Calu3 (cell line): ENCODE measurements around the gene CLCNKA. TPM values are rescaled to one million over a fixed set of nuclear protein-coding genes. Genes with fewer than 3 reads are reported as not detected.
A peak's percentile ranks its signal among the peaks of the same experiment; 100 is the strongest.
"Not testable (repeated sequence)": the region's sequence is repeated elsewhere in the genome, so short reads cannot be mapped to it uniquely, and the experiment has no call there.

ENCODE experiments used
- BruUV-seq: library from RNA; stranded (reverse); fragments of 400-500 nt; replicated peaks from 2 replicates; lab custom pipeline; 2021; lab: Mats Ljungman, UMichigan
- CTCF ChIA-PET: fragments of 300-600 bp; sonication (Branson Sonifier 250); formaldehyde crosslinking; loops from one replicate; lab custom pipeline; 2022; ENCODE audit warnings: antibody characterized with exemption; lab: Charles Lee
- DNase-seq: peaks from one replicate; pipeline ENCODE4 v3.0.0; 2022
- H3K27ac Mint-ChIP-seq: one replicate; pipeline ENCODE4 v1.8.0; 2022; ENCODE audit warnings: mixed read lengths; ENCODE audit not compliant: unreplicated experiment
- H3K27me3 Mint-ChIP-seq: one replicate; pipeline ENCODE4 v1.8.0; 2022; ENCODE audit warnings: mixed read lengths; ENCODE audit not compliant: unreplicated experiment
- H3K36me3 Mint-ChIP-seq: one replicate; pipeline ENCODE4 v1.8.0; 2022; ENCODE audit warnings: mild to moderate bottlenecking, moderate library complexity, mixed read lengths; ENCODE audit not compliant: insufficient read depth, unreplicated experiment
- H3K4me1 Mint-ChIP-seq: one replicate; pipeline ENCODE4 v1.8.0; 2022; ENCODE audit warnings: mild to moderate bottlenecking, low read depth, mixed read lengths; ENCODE audit not compliant: unreplicated experiment
- H3K4me3 Mint-ChIP-seq: one replicate; pipeline ENCODE4 v1.8.0; 2022; ENCODE audit warnings: mild to moderate bottlenecking, low read depth, moderate library complexity, mixed read lengths; ENCODE audit not compliant: unreplicated experiment
- H3K9me3 Mint-ChIP-seq: one replicate; pipeline ENCODE4 v1.8.0; 2022; ENCODE audit warnings: low read depth, mixed read lengths; ENCODE audit not compliant: unreplicated experiment
- CTCF ChIP-seq: fragments of 200-600 bp; IDR thresholded peaks from one replicate; pipeline ENCODE4 v1.8.0; 2022; ENCODE audit warnings: antibody characterized with exemption; ENCODE audit not compliant: unreplicated experiment
- intact Hi-C: fragments of 100-400 bp; cut with micrococcal nuclease; formaldehyde crosslinking; loops from one replicate; pipeline ENCODE4 v1.10.0; 2022; ENCODE audit not compliant: unreplicated experiment
- total RNA-seq: library from RNA; stranded (reverse); gene quantifications from 2 replicates; pipeline ENCODE4 v1.2.3, GENCODE V29; 2022

Gene CLCNKA
- total RNA-seq, 1 experiment from 2014 or later: not detected

- no peaks in the 10 kb centered on the region for H3K4me1 Mint-ChIP-seq
- BruUV-seq: no TSS peak
- intact Hi-C loops: loop anchor here (1.0 to 2.0 kb wide), 2 partner anchors 23 to 47 kb away; no protein-coding TSS in a partner anchor
- CTCF ChIA-PET: no interaction called here
- H3K27me3 Mint-ChIP-seq: peaks cover 18% of the 10 kb centered on the region
- no peak overlapping the region for H3K27ac Mint-ChIP-seq
- no peak for TF ChIP-seq CTCF
- peak; percentile 88 for DNase-seq
- no peak overlapping the region for H3K4me3 Mint-ChIP-seq
- H3K9me3 Mint-ChIP-seq: no peaks in the 10 kb centered on the region
- H3K36me3 Mint-ChIP-seq: no peaks in the 10 kb centered on the region
Observed at GRCh38 chr1:16055613-16056520, 34.0 kb downstream of the CLCNKA start.

GRCh38 chr1:16056521-16056912, 34.7 kb downstream of the CLCNKA start:
- intact Hi-C loops: loop anchor here (1.0 to 2.0 kb wide), 2 partner anchors 24 to 47 kb away; no protein-coding TSS in a partner anchor
- not testable (repeated sequence) for H3K36me3 Mint-ChIP-seq

GRCh38 chr1:16057314-16057915, 35.6 kb downstream of the CLCNKA start:
- H3K27me3 Mint-ChIP-seq: peaks cover 25% of the 10 kb centered on the region
- BruUV-seq, DNase-seq, H3K9me3 Mint-ChIP-seq, H3K36me3 Mint-ChIP-seq, H3K27ac Mint-ChIP-seq, H3K4me3 Mint-ChIP-seq, H3K4me1 Mint-ChIP-seq: not testable (repeated sequence)
- intact Hi-C loops: loop anchor here (2.0 kb wide), 1 partner anchor 25 kb away; no protein-coding TSS in a partner anchor
- CTCF ChIA-PET: interaction anchor here (1.3 kb wide), 1 partner anchor 21 kb away, joined by 5 read pairs; no protein-coding TSS in a partner anchor

More at GRCh38 chr1:16056521-16056912, 34.7 kb downstream of the CLCNKA start:
- DNase-seq, H3K4me1 Mint-ChIP-seq, H3K9me3 Mint-ChIP-seq, BruUV-seq, H3K4me3 Mint-ChIP-seq, H3K27ac Mint-ChIP-seq: not testable (repeated sequence)
- peaks cover 25% of the 10 kb centered on the region for H3K27me3 Mint-ChIP-seq
- CTCF ChIA-PET: interaction anchor here (1.3 kb wide), 1 partner anchor 20 kb away, joined by 5 read pairs; no protein-coding TSS in a partner anchor

GRCh38 chr1:16058394-16059120, 36.7 kb downstream of the CLCNKA start:
- CTCF ChIA-PET, H3K9me3 Mint-ChIP-seq, H3K27ac Mint-ChIP-seq, H3K36me3 Mint-ChIP-seq, intact Hi-C loops, H3K4me3 Mint-ChIP-seq, DNase-seq, H3K4me1 Mint-ChIP-seq, BruUV-seq: not testable (repeated sequence)
- H3K27me3 Mint-ChIP-seq: peaks cover 26% of the 10 kb centered on the region

- H3K9me3 Mint-ChIP-seq: no peaks in the 10 kb centered on the region
- H3K4me1 Mint-ChIP-seq: peaks cover 13% of the 10 kb centered on the region
- CTCF ChIA-PET: interaction anchor here (1.0 kb wide), 1 partner anchor 67 kb away, joined by 3 read pairs; no protein-coding TSS in a partner anchor
- H3K4me3 Mint-ChIP-seq: no peak overlapping the region
- BruUV-seq: no TSS peak
- H3K27ac Mint-ChIP-seq: no peak overlapping the region
- H3K36me3 Mint-ChIP-seq: no peaks in the 10 kb centered on the region
- intact Hi-C loops: no loop called here
- peaks cover 49% of the 10 kb centered on the region for H3K27me3 Mint-ChIP-seq
- DNase-seq: no peak
- TF ChIP-seq CTCF: no peak
Observed at GRCh38 chr1:16061266-16061665, 39.4 kb downstream of the CLCNKA start.

GRCh38 chr1:16061989-16062686, 40.3 kb downstream of the CLCNKA start:
- not testable (repeated sequence) for H3K36me3 Mint-ChIP-seq

GRCh38 chr1:16062687-16063075, 40.8 kb downstream of the CLCNKA start:
- Mint-ChIP-seq H3K27me3 (peaks cover 44% of the 10 kb centered on the region), H3K4me1 (peaks cover 17% of the 10 kb centered on the region)
- H3K36me3 Mint-ChIP-seq, H3K4me3 Mint-ChIP-seq, BruUV-seq, H3K27ac Mint-ChIP-seq, CTCF ChIA-PET, intact Hi-C loops, DNase-seq, H3K9me3 Mint-ChIP-seq: not testable (repeated sequence)

More at GRCh38 chr1:16061989-16062686, 40.3 kb downstream of the CLCNKA start:
- intact Hi-C loops, H3K27ac Mint-ChIP-seq, H3K9me3 Mint-ChIP-seq, DNase-seq, H3K4me3 Mint-ChIP-seq, BruUV-seq, CTCF ChIA-PET: not testable (repeated sequence)
- Mint-ChIP-seq H3K27me3 (peaks cover 49% of the 10 kb centered on the region), H3K4me1 (peaks cover 13% of the 10 kb centered on the region)
